ENCODE measurements around the gene SCAF4.

SCAF4 gene

GRCh38 chr21:31678478-31678877, 53.4 kb downstream of the SCAF4 start:
- H3K4me3 ChIP-seq (replicated peaks; ENCODE audit: low read depth, low read length) = no peak overlapping the region
- DNase-seq (ENCODE audit: extremely low read depth, low read depth) = no peak
- TF ChIP-seq CTCF (IDR thresholded peaks at IDR 0.05; ENCODE audit: low read depth, low read length, missing control alignments) = no peak

GRCh38 chr21:31677047-31677446, 54.9 kb downstream of the SCAF4 start:
- no peak for TF ChIP-seq CTCF (IDR thresholded peaks at IDR 0.05; ENCODE audit: low read depth, low read length, missing control alignments)
- DNase-seq (ENCODE audit: extremely low read depth, low read depth) = no peak

DNA sequence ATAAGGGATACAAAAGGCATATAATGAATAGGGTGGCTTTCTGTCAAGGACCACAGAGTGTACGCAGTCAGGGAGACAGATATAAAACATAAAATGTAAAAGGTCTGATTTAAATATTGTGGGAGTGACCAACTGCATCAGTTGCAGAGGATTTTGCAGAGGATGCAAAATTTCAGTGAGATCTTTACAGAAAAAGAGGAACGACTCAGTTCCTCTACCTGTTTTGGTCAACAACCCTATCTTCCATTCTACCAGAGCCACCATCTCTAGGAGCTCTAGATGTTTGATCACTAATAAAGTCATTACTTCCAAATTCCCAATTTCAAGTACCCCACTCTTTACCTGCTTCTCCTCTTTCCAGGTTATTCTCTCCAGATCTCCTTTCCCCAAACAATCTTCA, 56.0 kb downstream of the SCAF4 start:
- no peak for TF ChIP-seq CTCF (IDR thresholded peaks at IDR 0.05; ENCODE audit: low read depth, low read length, missing control alignments)
- DNase-seq (ENCODE audit: extremely low read depth, low read depth) = no peak
- no peak overlapping the region for H3K4me3 ChIP-seq (replicated peaks; ENCODE audit: low read depth, low read length)

More at GRCh38 chr21:31677047-31677446, 54.9 kb downstream of the SCAF4 start:
- no peak overlapping the region for H3K4me3 ChIP-seq (replicated peaks; ENCODE audit: low read depth, low read length)

DNA sequence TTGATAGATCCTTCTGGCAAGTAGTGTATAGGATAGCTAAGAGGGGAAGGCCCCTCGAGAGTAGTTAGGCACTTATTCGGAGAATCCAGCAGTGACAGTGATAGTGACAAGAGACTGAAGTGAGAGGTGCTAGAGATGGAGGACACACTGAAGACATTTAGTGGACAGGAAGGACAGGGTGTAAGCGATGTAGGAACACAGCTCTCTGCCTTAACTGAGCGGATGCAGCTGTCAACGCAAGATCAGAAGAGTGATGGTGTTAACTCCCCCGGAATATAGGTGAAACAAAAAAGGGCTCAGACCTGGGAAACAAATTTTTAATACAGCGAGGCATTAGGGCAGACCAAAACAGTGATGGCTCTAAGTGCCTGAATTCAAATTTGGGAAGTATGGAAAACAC, 56.6 kb downstream of the SCAF4 start:
- DNase-seq (ENCODE audit: extremely low read depth, low read depth) = no peak
- TF ChIP-seq CTCF (IDR thresholded peaks at IDR 0.05; ENCODE audit: low read depth, low read length, missing control alignments) = no peak
- no peak overlapping the region for H3K4me3 ChIP-seq (replicated peaks; ENCODE audit: low read depth, low read length)

DNA sequence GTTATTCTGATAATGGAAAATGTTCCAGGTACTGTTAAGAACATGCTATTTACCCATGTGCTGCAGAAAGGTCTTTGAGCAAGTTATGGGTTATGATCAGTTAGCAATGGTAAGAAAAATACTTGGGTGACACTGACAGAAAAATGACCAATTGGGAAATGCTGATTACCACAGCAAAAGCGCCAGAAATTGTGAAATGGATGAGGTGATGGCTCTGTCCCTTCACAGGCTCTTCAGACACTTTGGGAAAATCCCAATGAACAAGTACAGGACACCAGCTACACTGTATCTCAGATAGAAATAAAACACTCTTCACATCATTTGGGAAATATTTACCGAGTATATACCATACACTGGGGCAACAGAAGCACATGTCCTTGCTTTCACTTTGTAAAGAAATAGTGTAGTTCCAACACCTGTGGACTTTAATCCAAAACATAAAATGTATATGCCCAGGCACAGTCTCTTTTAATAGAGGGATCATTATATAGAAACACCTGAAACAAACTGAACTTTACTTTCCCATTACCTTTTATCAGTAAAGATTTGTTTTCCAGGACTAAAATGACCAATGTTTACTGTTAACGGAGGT, 58.5 kb downstream of the SCAF4 start:
- no peak for TF ChIP-seq CTCF (IDR thresholded peaks at IDR 0.05; ENCODE audit: low read depth, low read length, missing control alignments)
- DNase-seq (ENCODE audit: extremely low read depth, low read depth) = no peak
- H3K4me3 ChIP-seq (replicated peaks; ENCODE audit: low read depth, low read length) = no peak overlapping the region

DNA sequence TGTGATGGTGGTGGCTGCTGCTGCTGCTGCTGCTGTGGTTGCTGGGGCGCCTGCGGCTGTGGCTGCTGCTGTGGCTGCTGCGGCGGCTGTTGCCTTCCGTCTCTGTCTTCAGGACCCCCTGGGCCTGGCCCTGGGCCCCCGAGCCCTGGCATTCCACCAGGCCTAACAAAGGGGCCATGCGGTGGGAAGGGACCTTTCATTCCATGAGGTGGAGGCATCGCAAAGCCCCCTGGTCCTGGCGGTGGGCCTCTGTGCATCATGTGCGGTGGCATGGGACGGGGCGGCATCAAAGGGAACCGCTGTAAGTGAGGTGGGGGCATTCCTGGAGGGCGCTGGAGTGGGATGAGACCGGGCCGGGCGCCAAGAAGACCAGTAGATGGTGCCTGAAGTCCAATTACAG, 60.0 kb downstream of the SCAF4 start:
- TF ChIP-seq CTCF (IDR thresholded peaks at IDR 0.05; ENCODE audit: low read depth, low read length, missing control alignments) = no peak
- no peak for DNase-seq (ENCODE audit: extremely low read depth, low read depth)
- no peak overlapping the region for H3K4me3 ChIP-seq (replicated peaks; ENCODE audit: low read depth, low read length)

DNA sequence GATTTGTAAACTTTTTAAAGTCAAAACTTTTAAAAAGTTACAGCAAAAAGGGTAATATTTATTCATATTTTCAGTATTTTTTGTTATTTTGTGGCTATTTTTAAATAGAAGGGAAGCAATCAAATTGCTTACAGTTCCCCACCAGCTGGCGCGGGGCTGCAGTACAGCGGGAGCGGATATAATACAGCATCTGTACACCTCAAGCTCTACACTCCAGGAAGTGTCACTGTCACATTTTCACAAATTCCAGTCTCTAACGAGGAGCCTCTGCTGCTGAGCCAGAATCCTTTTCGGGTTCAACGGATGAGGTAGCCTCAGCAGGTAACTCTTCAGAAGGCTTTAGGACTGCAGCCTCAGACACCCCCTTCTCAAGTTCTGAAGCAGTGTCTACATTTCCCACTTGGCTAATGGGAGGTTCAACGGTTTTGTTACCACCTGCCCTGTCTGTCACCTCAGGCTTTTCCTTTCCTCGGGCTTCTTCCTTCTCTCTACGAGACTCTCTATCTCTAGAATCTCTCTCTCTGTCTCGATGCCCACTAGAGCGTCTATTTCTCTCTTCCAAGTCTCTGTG, 60.7 kb downstream of the SCAF4 start:
- DNase-seq (ENCODE audit: extremely low read depth, low read depth) = no peak
- no peak overlapping the region for H3K4me3 ChIP-seq (replicated peaks; ENCODE audit: low read depth, low read length)
- TF ChIP-seq CTCF (IDR thresholded peaks at IDR 0.05; ENCODE audit: low read depth, low read length, missing control alignments) = no peak
